ENCODE data around the gene PPP1R17.

The PPP1R17 gene

GRCh38 chr7:31687024-31687748, at the start of gene PPP1R17:
PPP1R17 (plus strand) TSS chr7:31687215; CDS start chr7:31692442, 5,227 bp downstream.
- Histone ChIP-seq H3K9me3 (ENCODE audit: control insufficient read depth, low read length) (no peaks in the 10 kb centered on the region), H3K9ac (ENCODE audit: low read length) (no peak within 1 kb of the TSS), H3K4me3 (ENCODE audit: low read length) (no peak within 1 kb of the TSS), H3K27me3 (replicated peaks; ENCODE audit: control insufficient read depth, insufficient read depth, low read length) (peaks cover 22% of the 10 kb centered on the region), H3K4me1 (ENCODE audit: control insufficient read depth, insufficient read depth, low read length) (no peaks in the 10 kb centered on the region), H3K36me3 (ENCODE audit: control insufficient read depth, insufficient read depth, low read length, severe bottlenecking) (no peaks in the 10 kb centered on the region)
- DNase-seq (ENCODE audit: low read depth), result no peak

GRCh38 chr7:31640381-31640780, 46.6 kb upstream of the PPP1R17 start:
- no peaks in the 10 kb centered on the region for H3K36me3 ChIP-seq (ENCODE audit: control insufficient read depth, insufficient read depth, low read length, severe bottlenecking)
- peaks cover 8% of the 10 kb centered on the region for H3K27me3 ChIP-seq (replicated peaks; ENCODE audit: control insufficient read depth, insufficient read depth, low read length)
- H3K4me3 ChIP-seq (ENCODE audit: low read length), result no peak overlapping the region
- no peak overlapping the region for H3K9ac ChIP-seq (ENCODE audit: low read length)
- no peak for DNase-seq (ENCODE audit: low read depth)
- no peaks in the 10 kb centered on the region for H3K4me1 ChIP-seq (ENCODE audit: control insufficient read depth, insufficient read depth, low read length)
- no peaks in the 10 kb centered on the region for H3K9me3 ChIP-seq (ENCODE audit: control insufficient read depth, low read length)

DNA sequence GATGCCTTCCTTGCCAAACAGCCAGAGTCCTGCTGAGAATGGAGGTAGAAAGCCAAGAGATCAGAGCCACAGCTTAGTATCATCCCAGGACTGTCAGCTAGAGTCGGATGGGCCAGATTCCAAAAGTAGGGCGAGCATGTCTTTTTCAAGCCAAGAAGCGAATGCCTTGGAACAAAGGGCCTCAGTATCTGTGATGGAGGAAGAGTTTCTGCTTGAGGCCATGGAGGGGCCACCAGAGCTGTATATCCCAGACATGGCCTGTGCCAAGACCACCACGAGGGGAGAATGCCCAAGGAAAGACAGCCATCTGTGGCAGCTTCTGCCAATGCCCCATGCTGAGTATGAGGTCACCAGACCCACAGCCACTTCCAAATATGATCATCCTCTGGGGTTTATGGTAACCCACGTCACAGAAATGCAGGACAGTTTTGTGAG, 44.3 kb upstream of the PPP1R17 start:
- Histone ChIP-seq H3K4me3 (ENCODE audit: low read length) (no peak overlapping the region), H3K9ac (ENCODE audit: low read length) (no peak overlapping the region), H3K9me3 (ENCODE audit: control insufficient read depth, low read length) (no peaks in the 10 kb centered on the region), H3K36me3 (ENCODE audit: control insufficient read depth, insufficient read depth, low read length, severe bottlenecking) (no peaks in the 10 kb centered on the region), H3K27me3 (replicated peaks; ENCODE audit: control insufficient read depth, insufficient read depth, low read length) (peaks cover 8% of the 10 kb centered on the region), H3K4me1 (ENCODE audit: control insufficient read depth, insufficient read depth, low read length) (no peaks in the 10 kb centered on the region)
- no peak for DNase-seq (ENCODE audit: low read depth)

DNA sequence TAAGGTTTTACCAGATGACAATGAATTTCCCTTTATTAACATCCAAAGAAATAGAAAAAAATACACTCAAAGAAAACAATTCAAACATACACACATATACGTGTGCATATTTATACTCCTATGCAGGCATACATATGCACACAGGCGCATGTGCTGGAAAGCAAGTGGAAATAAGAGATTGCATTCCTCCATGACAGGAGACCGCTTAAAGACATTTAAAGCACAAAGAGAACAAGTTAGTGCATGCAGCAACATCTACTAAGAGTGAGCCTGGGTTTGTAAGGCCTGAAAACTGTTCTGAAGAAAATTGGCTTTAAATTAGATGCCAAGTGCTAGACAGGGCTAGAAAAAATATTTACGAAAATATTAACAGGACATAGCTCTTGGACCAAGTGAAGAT, 40.1 kb upstream of the PPP1R17 start:
- Histone ChIP-seq H3K9ac (ENCODE audit: low read length) (no peak overlapping the region), H3K4me1 (ENCODE audit: control insufficient read depth, insufficient read depth, low read length) (no peaks in the 10 kb centered on the region), H3K27me3 (replicated peaks; ENCODE audit: control insufficient read depth, insufficient read depth, low read length) (peaks cover 12% of the 10 kb centered on the region), H3K36me3 (ENCODE audit: control insufficient read depth, insufficient read depth, low read length, severe bottlenecking) (no peaks in the 10 kb centered on the region), H3K9me3 (ENCODE audit: control insufficient read depth, low read length) (no peaks in the 10 kb centered on the region), H3K4me3 (ENCODE audit: low read length) (no peak overlapping the region)
- DNase-seq (ENCODE audit: low read depth), result no peak

DNA sequence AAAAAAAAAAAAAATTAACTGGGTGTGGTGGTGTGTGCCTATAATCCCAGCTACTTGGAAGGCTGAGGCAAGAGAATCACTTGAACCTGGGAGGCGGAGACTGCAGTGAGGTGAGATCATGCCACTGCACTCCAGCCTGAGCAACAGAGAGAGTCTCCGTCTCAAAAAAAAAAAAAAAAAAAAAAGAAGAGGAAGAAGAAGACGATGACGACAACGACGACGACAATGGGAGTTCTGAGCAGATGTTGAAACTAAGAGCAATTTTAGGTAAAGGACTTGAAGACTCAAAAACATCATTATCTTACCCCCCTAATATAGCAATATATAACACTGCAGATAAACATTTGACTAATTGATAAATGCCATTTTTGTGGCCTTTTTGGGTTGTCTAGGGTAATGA, 39.5 kb upstream of the PPP1R17 start:
- no peak for DNase-seq (ENCODE audit: low read depth)
- Histone ChIP-seq H3K9ac (ENCODE audit: low read length) (no peak overlapping the region), H3K27me3 (replicated peaks; ENCODE audit: control insufficient read depth, insufficient read depth, low read length) (peaks cover 8% of the 10 kb centered on the region)

DNA sequence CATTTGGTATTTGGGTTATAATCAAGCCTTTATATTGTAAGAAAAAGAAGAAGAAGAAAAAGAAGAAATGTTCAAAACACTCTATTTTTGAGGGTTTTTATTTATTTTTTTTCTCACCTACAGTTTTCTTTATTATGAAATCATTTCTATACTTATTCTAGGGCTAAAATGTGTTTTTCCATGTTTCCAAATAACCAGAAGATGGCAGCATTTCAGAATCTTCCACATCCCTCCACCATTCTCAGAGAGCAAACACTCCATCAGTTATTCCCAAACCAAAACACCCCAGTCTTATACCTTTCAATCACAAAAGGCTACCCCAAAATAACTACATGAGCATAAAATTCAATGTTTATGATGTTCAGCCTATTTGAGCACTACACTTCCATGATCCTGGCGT, 38.7 kb upstream of the PPP1R17 start:
- DNase-seq (ENCODE audit: low read depth), result peak; percentile 37
- no peaks in the 10 kb centered on the region for H3K9me3 ChIP-seq (ENCODE audit: control insufficient read depth, low read length)
- H3K4me3 ChIP-seq (ENCODE audit: low read length), result no peak overlapping the region
- peaks cover 8% of the 10 kb centered on the region for H3K27me3 ChIP-seq (replicated peaks; ENCODE audit: control insufficient read depth, insufficient read depth, low read length)
- H3K9ac ChIP-seq (ENCODE audit: low read length), result no peak overlapping the region
- H3K4me1 ChIP-seq (ENCODE audit: control insufficient read depth, insufficient read depth, low read length), result no peaks in the 10 kb centered on the region
- no peaks in the 10 kb centered on the region for H3K36me3 ChIP-seq (ENCODE audit: control insufficient read depth, insufficient read depth, low read length, severe bottlenecking)

More for the DNA sequence above, 39.5 kb upstream of the PPP1R17 start:
- Histone ChIP-seq H3K4me3 (ENCODE audit: low read length) (no peak overlapping the region), H3K4me1 (ENCODE audit: control insufficient read depth, insufficient read depth, low read length) (no peaks in the 10 kb centered on the region), H3K36me3 (ENCODE audit: control insufficient read depth, insufficient read depth, low read length, severe bottlenecking) (no peaks in the 10 kb centered on the region), H3K9me3 (ENCODE audit: control insufficient read depth, low read length) (no peaks in the 10 kb centered on the region)

DNA sequence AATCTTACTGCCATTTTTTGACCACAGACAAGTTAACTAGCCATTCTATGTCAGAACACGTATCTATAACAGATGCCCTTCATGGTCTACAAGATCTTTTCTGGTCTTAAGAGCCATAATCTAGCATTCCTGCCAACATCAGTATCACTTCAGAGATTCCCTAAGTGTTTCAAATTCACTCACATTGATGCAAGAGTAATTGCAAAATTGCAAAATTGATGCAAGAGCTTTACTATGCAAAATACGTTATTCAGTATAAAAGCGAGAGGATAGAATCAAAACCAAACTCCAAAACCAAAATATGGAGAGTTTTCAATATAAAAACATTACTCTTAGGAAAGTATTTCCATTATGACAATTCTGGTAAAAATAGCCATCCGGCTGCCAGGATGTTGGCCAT, 38.1 kb upstream of the PPP1R17 start:
- Histone ChIP-seq H3K36me3 (ENCODE audit: control insufficient read depth, insufficient read depth, low read length, severe bottlenecking) (no peaks in the 10 kb centered on the region), H3K27me3 (replicated peaks; ENCODE audit: control insufficient read depth, insufficient read depth, low read length) (peaks cover 4% of the 10 kb centered on the region), H3K4me1 (ENCODE audit: control insufficient read depth, insufficient read depth, low read length) (no peaks in the 10 kb centered on the region), H3K9ac (ENCODE audit: low read length) (no peak overlapping the region), H3K4me3 (ENCODE audit: low read length) (no peak overlapping the region), H3K9me3 (ENCODE audit: control insufficient read depth, low read length) (no peaks in the 10 kb centered on the region)
- no peak for DNase-seq (ENCODE audit: low read depth)

DNA sequence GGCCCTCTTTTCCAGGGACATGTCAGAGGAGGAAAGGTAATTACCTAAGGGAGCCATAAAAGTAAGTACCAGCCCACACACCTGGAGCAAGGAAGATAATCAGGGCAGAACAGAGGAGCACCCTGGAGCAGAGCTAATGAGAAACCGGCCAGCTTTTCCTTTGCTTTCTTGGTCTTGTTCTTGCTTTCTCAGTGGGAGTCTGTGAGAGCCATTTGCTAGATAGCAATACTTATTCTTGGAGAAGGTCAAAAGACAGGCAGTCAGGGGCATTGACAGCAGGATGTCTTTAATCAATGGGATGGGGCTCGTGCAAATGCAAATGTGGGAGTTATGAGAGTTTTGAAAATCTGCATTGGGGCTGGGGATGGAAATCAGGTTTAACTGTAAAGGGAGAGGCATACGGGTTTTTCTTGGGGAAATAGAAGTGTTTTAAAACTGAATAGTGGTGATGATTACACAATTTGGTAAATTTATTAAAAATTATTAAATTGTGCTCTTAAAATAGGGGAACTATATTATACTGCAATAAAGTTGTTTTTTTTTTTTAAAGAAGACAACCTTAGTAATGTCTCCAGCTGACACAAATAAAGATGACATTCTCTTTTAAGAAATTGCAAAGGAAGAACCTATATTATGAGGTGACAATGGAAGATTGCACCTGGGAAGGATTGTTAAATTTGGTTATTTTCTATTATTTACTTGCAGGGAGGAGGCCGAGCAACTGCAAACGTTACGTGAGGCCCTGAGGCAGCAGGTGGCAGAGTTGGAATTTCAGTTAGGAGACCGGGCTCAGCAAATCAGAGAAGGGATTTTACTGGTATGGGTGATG, 35.6 kb upstream of the PPP1R17 start:
- Histone ChIP-seq H3K4me1 (ENCODE audit: control insufficient read depth, insufficient read depth, low read length) (no peaks in the 10 kb centered on the region), H3K9ac (ENCODE audit: low read length) (no peak overlapping the region), H3K36me3 (ENCODE audit: control insufficient read depth, insufficient read depth, low read length, severe bottlenecking) (no peaks in the 10 kb centered on the region), H3K27me3 (replicated peaks; ENCODE audit: control insufficient read depth, insufficient read depth, low read length) (peaks cover 17% of the 10 kb centered on the region), H3K9me3 (ENCODE audit: control insufficient read depth, low read length) (no peaks in the 10 kb centered on the region), H3K4me3 (ENCODE audit: low read length) (no peak overlapping the region)
- DNase-seq (ENCODE audit: low read depth), result no peak

- H3K27me3 ChIP-seq (replicated peaks; ENCODE audit: control insufficient read depth, insufficient read depth, low read length), result peaks cover 18% of the 10 kb centered on the region
- H3K9me3 ChIP-seq (ENCODE audit: control insufficient read depth, low read length), result no peaks in the 10 kb centered on the region
- no peak for DNase-seq (ENCODE audit: low read depth)
- H3K4me1 ChIP-seq (ENCODE audit: control insufficient read depth, insufficient read depth, low read length), result no peaks in the 10 kb centered on the region
- no peak overlapping the region for H3K9ac ChIP-seq (ENCODE audit: low read length)
- H3K4me3 ChIP-seq (ENCODE audit: low read length), result no peak overlapping the region
- H3K36me3 ChIP-seq (ENCODE audit: control insufficient read depth, insufficient read depth, low read length, severe bottlenecking), result no peaks in the 10 kb centered on the region
Observed at GRCh38 chr7:31652063-31652326, 35.0 kb upstream of the PPP1R17 start.

GRCh38 chr7:31663072-31663471, 23.9 kb upstream of the PPP1R17 start:
- Histone ChIP-seq H3K36me3 (ENCODE audit: control insufficient read depth, insufficient read depth, low read length, severe bottlenecking) (no peaks in the 10 kb centered on the region), H3K27me3 (replicated peaks; ENCODE audit: control insufficient read depth, insufficient read depth, low read length) (peaks cover 9% of the 10 kb centered on the region), H3K9me3 (ENCODE audit: control insufficient read depth, low read length) (no peaks in the 10 kb centered on the region), H3K4me1 (ENCODE audit: control insufficient read depth, insufficient read depth, low read length) (no peaks in the 10 kb centered on the region), H3K9ac (ENCODE audit: low read length) (no peak overlapping the region), H3K4me3 (ENCODE audit: low read length) (no peak overlapping the region)
- DNase-seq (ENCODE audit: low read depth), result no peak

DNA sequence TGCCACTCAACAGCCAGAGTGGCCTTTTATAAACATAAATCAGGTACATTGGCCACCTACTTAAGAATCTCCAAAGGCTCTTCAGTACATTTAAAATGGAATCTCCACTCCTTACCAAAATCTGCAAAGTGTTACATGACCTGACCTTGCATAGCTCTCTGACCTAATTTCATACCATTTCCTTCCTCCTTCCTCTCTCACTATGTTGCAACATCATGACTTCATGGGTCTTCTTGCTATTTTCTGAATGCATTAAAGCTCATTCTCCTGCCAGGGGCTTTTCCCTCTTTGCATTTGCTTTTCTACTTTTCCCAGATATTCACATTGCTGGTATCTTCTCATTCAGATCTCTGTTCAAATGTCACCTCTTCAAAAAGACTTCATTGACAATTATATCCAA, 22.1 kb upstream of the PPP1R17 start:
- Histone ChIP-seq H3K9me3 (ENCODE audit: control insufficient read depth, low read length) (no peaks in the 10 kb centered on the region), H3K36me3 (ENCODE audit: control insufficient read depth, insufficient read depth, low read length, severe bottlenecking) (no peaks in the 10 kb centered on the region), H3K9ac (ENCODE audit: low read length) (no peak overlapping the region), H3K4me1 (ENCODE audit: control insufficient read depth, insufficient read depth, low read length) (no peaks in the 10 kb centered on the region), H3K27me3 (replicated peaks; ENCODE audit: control insufficient read depth, insufficient read depth, low read length) (peaks cover 9% of the 10 kb centered on the region), H3K4me3 (ENCODE audit: low read length) (no peak overlapping the region)
- no peak for DNase-seq (ENCODE audit: low read depth)

Measured in adipocyte (in vitro differentiated cells).